Measurements from ENCODE around the gene GRIA2.

GRCh38 chr4:157294575-157294974 is 74.0 kb downstream of the GRIA2 start:
- no peak for TF ChIP-seq POLR2AphosphoS5 (IDR thresholded peaks at IDR 0.05; ENCODE audit: low read depth, low read length)
- TF ChIP-seq NFIC (IDR thresholded peaks at IDR 0.05; ENCODE audit: borderline replicate concordance) = no peak
- no peak for TF ChIP-seq CTCF (IDR thresholded peaks at IDR 0.05)
